ENCODE measurements around the gene VNN1.

- TF ChIP-seq, protein P1, sequence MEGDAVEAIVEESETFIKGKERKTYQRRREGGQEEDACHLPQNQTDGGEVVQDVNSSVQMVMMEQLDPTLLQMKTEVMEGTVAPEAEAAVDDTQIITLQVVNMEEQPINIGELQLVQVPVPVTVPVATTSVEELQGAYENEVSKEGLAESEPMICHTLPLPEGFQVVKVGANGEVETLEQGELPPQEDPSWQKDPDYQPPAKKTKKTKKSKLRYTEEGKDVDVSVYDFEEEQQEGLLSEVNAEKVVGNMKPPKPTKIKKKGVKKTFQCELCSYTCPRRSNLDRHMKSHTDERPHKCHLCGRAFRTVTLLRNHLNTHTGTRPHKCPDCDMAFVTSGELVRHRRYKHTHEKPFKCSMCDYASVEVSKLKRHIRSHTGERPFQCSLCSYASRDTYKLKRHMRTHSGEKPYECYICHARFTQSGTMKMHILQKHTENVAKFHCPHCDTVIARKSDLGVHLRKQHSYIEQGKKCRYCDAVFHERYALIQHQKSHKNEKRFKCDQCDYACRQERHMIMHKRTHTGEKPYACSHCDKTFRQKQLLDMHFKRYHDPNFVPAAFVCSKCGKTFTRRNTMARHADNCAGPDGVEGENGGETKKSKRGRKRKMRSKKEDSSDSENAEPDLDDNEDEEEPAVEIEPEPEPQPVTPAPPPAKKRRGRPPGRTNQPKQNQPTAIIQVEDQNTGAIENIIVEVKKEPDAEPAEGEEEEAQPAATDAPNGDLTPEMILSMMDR (tag by site-specific recombination; IDR thresholded peaks at IDR 0.05): no peak
- TF ChIP-seq, protein P2, sequence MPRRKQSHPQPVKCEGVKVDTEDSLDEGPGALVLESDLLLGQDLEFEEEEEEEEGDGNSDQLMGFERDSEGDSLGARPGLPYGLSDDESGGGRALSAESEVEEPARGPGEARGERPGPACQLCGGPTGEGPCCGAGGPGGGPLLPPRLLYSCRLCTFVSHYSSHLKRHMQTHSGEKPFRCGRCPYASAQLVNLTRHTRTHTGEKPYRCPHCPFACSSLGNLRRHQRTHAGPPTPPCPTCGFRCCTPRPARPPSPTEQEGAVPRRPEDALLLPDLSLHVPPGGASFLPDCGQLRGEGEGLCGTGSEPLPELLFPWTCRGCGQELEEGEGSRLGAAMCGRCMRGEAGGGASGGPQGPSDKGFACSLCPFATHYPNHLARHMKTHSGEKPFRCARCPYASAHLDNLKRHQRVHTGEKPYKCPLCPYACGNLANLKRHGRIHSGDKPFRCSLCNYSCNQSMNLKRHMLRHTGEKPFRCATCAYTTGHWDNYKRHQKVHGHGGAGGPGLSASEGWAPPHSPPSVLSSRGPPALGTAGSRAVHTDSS (tag by site-specific recombination; IDR thresholded peaks at IDR 0.05): no peak
- TF ChIP-seq, protein P3, sequence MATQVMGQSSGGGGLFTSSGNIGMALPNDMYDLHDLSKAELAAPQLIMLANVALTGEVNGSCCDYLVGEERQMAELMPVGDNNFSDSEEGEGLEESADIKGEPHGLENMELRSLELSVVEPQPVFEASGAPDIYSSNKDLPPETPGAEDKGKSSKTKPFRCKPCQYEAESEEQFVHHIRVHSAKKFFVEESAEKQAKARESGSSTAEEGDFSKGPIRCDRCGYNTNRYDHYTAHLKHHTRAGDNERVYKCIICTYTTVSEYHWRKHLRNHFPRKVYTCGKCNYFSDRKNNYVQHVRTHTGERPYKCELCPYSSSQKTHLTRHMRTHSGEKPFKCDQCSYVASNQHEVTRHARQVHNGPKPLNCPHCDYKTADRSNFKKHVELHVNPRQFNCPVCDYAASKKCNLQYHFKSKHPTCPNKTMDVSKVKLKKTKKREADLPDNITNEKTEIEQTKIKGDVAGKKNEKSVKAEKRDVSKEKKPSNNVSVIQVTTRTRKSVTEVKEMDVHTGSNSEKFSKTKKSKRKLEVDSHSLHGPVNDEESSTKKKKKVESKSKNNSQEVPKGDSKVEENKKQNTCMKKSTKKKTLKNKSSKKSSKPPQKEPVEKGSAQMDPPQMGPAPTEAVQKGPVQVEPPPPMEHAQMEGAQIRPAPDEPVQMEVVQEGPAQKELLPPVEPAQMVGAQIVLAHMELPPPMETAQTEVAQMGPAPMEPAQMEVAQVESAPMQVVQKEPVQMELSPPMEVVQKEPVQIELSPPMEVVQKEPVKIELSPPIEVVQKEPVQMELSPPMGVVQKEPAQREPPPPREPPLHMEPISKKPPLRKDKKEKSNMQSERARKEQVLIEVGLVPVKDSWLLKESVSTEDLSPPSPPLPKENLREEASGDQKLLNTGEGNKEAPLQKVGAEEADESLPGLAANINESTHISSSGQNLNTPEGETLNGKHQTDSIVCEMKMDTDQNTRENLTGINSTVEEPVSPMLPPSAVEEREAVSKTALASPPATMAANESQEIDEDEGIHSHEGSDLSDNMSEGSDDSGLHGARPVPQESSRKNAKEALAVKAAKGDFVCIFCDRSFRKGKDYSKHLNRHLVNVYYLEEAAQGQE (tag by site-specific recombination; IDR thresholded peaks at IDR 0.05): no peak
- no peak for TF ChIP-seq GLIS1 (tag by site-specific recombination; IDR thresholded peaks at IDR 0.05)
- TF ChIP-seq, protein P4, sequence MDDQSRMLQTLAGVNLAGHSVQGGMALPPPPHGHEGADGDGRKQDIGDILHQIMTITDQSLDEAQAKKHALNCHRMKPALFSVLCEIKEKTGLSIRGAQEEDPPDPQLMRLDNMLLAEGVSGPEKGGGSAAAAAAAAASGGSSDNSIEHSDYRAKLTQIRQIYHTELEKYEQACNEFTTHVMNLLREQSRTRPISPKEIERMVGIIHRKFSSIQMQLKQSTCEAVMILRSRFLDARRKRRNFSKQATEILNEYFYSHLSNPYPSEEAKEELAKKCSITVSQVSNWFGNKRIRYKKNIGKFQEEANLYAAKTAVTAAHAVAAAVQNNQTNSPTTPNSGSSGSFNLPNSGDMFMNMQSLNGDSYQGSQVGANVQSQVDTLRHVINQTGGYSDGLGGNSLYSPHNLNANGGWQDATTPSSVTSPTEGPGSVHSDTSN (CRISPR knock-in tag; IDR thresholded peaks at IDR 0.05): no peak
- TF ChIP-seq ZNF362 (tag by site-specific recombination; IDR thresholded peaks at IDR 0.05): no peak
- TF ChIP-seq ZNF510 (tag by site-specific recombination; IDR thresholded peaks at IDR 0.05; ENCODE audit: insufficient replicate concordance): no peak
- no peak for TF ChIP-seq ZXDB (tag by site-specific recombination; IDR thresholded peaks at IDR 0.05)
- TF ChIP-seq, protein P5, sequence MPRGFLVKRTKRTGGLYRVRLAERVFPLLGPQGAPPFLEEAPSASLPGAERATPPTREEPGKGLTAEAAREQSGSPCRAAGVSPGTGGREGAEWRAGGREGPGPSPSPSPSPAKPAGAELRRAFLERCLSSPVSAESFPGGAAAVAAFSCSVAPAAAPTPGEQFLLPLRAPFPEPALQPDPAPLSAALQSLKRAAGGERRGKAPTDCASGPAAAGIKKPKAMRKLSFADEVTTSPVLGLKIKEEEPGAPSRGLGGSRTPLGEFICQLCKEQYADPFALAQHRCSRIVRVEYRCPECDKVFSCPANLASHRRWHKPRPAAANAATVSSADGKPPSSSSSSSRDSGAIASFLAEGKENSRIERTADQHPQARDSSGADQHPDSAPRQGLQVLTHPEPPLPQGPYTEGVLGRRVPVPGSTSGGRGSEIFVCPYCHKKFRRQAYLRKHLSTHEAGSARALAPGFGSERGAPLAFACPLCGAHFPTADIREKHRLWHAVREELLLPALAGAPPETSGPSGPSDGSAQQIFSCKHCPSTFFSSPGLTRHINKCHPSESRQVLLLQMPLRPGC (tag by site-specific recombination; IDR thresholded peaks at IDR 0.05): no peak
Observed at GRCh38 chr6:132751828-132752227, 38.0 kb upstream of the VNN1 start.

Data from HEK293 (cell line).